ENCODE data around the gene DIP2B.

- TF ChIP-seq CTCF (conservative IDR thresholded peaks at IDR 0.05) (no peak), EZH2 (IDR thresholded peaks at IDR 0.05; ENCODE audit: low read depth) (no peak)
Observed at GRCh38 chr12:50558970-50559369, 54.2 kb downstream of the DIP2B start.

All from PC-9 (cell line).